Left renal cortex interstitium (tissue), 4 donors: Measurements from ENCODE around the gene SNCG. TPM values are rescaled to one million over a fixed set of nuclear protein-coding genes. Genes with fewer than 3 reads are reported as not detected.

Source experiments
- polyA plus RNA-seq, 4 donors: library from polyadenylated mRNA; unstranded; fragments of 120-200 nt; gene quantifications; one replicate each; pipeline ENCODE4 v1.2.1, GENCODE V29; 2013; ENCODE audit not compliant: insufficient read length in 4 of 4

The SNCG gene
- polyA plus RNA-seq, 4 donors: 14.5 to 29.7 (median 20.4) TPM

Other genes with a start within 250 kb of the SNCG start
- 10 to 100 TPM; 64.5 to 79.4 (median 71.1) TPM for gene BMPR1A, start 202.0 kb upstream of the SNCG start, polyA plus RNA-seq
- 10 to 100 TPM; 23.9 to 28.8 (median 26.8) TPM for gene MMRN2, start 984 bp upstream of the SNCG start, polyA plus RNA-seq
- gene ADIRF, start 9.9 kb downstream of the SNCG start, polyA plus RNA-seq: 10 to 100 TPM; 20.4 to 28.6 (median 21.8) TPM
- gene FAM25A, start 61.7 kb downstream of the SNCG start, polyA plus RNA-seq: not detected
- gene GLUD1, start 136.2 kb downstream of the SNCG start, polyA plus RNA-seq: 100 to 1,000 TPM; 116 to 192 (median 163) TPM
- 10 to 100 TPM; 32.0 to 47.7 (median 40.6) TPM for gene SHLD2, start 136.6 kb downstream of the SNCG start, polyA plus RNA-seq